ENCODE data around the gene CRACR2B.

Gene CRACR2B

DNA sequence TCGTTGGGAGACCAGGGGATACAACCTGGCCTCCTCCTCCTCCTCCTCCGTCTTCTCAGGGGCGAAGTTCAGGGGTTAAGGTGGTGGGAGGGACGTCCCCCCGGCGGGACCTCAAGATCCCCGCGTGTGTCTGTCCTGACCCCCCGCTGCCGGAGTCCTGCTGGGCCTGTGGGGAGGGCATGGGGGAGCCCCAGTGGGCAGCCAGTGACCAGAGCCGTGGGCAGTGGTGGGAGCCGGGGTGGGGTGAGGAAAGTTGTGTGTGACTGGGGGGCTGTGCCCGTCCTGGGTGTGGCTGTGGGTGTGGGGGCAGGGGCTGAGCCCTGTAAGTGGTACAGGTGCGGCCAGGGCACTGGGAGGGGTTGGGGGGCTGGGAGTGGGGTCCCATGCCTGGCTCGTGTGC lies 25.0 kb downstream of the CRACR2B start:
- no peak for DNase-seq (ENCODE audit: low spot score)
- TF ChIP-seq, protein P1, sequence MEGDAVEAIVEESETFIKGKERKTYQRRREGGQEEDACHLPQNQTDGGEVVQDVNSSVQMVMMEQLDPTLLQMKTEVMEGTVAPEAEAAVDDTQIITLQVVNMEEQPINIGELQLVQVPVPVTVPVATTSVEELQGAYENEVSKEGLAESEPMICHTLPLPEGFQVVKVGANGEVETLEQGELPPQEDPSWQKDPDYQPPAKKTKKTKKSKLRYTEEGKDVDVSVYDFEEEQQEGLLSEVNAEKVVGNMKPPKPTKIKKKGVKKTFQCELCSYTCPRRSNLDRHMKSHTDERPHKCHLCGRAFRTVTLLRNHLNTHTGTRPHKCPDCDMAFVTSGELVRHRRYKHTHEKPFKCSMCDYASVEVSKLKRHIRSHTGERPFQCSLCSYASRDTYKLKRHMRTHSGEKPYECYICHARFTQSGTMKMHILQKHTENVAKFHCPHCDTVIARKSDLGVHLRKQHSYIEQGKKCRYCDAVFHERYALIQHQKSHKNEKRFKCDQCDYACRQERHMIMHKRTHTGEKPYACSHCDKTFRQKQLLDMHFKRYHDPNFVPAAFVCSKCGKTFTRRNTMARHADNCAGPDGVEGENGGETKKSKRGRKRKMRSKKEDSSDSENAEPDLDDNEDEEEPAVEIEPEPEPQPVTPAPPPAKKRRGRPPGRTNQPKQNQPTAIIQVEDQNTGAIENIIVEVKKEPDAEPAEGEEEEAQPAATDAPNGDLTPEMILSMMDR (IDR thresholded peaks at IDR 0.05; ENCODE audit: extremely low read depth, missing control alignments): no peak

DNA sequence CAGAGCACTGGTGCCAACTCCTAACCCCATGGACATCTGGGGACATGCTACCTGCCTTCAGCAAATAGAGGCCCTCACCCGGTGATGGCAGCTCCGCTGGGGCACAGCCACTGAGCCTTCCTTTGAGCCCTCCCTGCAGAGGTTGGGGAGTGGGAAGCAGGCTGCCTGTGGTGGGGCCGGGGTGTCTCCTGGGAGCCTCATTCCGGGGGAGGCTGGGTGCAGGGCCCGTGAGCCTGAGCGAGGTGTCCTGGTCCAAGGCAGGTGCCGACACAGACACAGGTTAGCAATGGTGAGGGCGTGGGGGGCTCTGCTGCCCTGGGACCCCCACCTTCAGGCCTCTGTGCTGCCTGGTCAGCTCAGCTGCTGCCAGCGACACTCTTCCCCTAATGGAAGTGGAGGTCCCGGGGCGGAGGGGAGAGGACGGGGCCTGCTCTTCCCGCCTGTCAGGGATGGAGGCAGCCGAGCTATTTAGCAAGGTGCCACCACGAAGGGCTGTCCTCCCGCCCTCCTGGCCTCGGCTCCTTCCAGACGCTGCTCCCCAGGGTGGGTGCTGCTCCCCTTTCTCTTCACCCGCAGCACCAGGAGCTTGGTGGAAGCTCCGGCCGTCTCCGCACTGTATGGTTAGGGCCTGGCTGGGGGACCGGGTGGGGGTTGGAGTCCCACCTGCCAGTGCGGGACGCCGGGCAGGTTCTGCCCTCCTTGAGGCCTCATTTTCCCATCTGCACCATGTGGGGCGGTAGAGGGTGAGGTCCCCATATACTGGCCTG lies 26.1 kb downstream of the CRACR2B start:
- DNase-seq (ENCODE audit: low spot score): no peak
- TF ChIP-seq, protein P1 (IDR thresholded peaks at IDR 0.05; ENCODE audit: extremely low read depth, missing control alignments): no peak

DNA sequence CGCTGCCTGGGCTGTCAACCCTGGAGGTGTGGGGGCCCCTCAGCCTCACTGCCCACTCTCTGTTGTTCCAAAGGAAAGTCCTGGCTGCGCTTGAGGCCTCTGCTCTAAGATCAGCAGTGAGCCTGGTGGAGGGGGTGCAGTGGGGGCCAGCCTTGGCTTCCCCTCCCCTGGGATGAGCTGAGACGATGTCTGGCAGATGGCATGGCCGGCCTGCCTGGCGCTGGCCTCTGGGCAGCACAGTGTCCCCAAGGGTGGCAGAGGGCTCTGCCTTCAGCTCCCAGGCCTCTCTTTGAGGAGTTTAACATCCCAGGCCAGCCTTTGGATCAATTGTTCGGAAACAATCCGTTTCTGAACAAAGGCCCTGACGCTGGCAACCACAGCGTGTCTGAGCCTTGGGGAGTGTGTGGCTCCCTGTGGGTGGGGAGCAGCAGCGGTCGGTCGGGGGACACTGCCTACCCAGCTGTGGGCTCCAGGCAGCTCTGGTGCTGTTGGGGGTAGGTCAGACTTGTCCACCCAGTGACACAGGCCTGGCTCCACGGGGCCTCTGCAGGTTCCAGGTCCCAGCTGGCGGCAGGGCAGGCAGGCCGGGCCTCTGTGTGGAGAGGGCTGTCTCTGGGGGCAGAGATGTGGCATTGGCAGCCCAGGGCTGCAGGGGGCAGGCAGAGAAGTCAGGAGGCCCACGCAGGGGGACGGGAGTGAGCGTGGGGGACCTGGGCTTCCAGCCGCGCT lies 27.0 kb downstream of the CRACR2B start:
- TF ChIP-seq, protein P1 (IDR thresholded peaks at IDR 0.05; ENCODE audit: extremely low read depth, missing control alignments): no peak

DNA sequence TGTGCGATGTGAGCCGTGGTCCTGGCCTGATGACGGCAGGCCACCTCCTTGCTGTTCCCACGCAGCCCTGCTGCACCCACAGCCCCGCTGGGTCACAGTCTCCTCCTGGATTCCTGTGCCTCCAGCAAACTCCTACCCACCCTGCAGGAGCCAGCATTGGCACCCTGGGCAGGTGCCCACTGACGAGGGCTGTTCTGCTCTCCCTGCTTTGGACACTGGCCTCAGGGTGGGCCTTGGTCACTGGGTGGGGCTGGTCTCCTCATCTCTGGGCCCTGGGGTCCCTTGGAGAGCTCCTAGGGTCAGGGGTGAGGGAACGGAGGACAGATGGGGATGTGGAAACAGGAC lies 27.6 kb downstream of the CRACR2B start:
- DNase-seq (ENCODE audit: low spot score): no peak

More for the DNA sequence above, 27.0 kb downstream of the CRACR2B start:
- no peak for DNase-seq (ENCODE audit: low spot score)

DNA sequence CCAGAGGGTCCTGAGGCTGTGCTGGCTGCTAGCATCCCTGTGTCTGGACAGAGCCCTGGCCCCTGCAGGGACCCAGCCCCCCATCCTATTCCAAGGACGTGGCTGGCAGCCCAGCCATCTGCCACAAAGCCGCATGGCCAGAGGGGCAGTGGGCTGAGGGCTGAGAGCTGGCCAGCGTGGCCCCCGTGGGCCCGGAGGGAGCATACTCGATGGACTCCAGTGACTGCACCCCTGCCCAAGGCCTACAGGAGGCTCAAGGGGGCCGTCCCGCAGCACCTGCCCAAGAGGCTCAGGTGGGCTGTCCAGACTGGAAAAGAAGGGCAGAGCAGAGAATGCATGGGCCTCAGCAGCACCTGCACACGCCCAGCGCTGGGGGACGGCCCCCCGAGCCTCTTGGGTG lies 28.1 kb downstream of the CRACR2B start:
- no peak for DNase-seq (ENCODE audit: low spot score)
- TF ChIP-seq, protein P1 (IDR thresholded peaks at IDR 0.05; ENCODE audit: extremely low read depth, missing control alignments): no peak

More for the DNA sequence above, 27.6 kb downstream of the CRACR2B start:
- TF ChIP-seq, protein P1 (IDR thresholded peaks at IDR 0.05; ENCODE audit: extremely low read depth, missing control alignments): no peak

DNA sequence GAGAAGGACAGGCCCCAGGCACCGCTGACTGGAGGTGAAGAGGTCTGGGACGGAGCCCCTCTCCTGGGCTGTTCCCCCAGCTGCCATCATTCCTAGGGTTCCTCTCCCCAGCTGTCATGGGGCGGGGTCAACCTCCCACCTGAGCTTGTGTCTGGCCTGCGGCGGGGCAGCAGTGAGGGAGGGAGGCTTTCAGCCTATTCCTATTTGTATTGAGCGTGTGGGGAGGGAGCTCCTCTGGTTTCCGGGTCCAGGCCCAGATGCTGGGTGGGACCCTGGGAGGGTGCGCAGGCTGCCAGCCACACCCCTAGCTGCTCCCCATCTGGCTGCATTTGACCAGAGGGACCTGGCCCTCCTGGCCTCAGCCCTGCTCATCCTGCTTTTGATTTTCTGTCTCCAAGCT lies 28.7 kb downstream of the CRACR2B start:
- DNase-seq (ENCODE audit: low spot score): no peak
- TF ChIP-seq, protein P1 (IDR thresholded peaks at IDR 0.05; ENCODE audit: extremely low read depth, missing control alignments): no peak

DNA sequence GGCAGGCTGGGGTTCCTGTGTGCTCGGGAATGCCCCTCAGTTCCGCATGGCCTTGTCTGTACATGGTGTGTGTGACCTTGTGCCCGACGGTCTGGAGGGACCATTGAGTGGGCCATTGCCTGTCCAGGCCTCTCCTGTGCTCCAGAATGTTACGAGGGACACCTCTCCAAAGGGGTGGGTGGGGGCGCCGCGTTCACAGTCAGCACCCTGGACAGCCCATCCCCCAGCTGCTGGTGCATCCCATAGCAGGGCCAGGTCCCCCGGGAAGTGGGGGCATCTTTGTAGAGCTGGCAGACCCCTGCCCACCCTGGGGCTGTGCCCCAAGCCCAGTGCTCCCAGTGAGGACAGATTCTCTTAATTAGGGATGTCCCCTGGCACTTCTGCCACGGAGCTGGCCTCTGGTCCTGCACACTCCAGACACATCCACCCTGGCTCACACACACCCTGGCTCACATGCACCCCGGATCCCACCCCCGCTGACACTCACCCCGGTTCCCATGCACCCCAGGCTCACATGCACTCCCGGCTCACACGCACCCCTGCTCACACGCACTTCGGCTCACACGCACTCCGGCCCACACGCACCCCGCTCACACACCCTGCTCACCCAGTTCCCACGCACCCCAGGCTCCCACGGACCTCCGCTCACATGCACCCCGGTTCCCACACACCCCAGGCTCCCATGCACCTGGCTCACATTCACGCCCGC lies 30.5 kb downstream of the CRACR2B start:
- DNase-seq (ENCODE audit: low spot score): no peak
- TF ChIP-seq, protein P1 (IDR thresholded peaks at IDR 0.05; ENCODE audit: extremely low read depth, missing control alignments): no peak

Data from GM20000 (cell line).